Measurements from ENCODE around the gene UCP3.

DNA sequence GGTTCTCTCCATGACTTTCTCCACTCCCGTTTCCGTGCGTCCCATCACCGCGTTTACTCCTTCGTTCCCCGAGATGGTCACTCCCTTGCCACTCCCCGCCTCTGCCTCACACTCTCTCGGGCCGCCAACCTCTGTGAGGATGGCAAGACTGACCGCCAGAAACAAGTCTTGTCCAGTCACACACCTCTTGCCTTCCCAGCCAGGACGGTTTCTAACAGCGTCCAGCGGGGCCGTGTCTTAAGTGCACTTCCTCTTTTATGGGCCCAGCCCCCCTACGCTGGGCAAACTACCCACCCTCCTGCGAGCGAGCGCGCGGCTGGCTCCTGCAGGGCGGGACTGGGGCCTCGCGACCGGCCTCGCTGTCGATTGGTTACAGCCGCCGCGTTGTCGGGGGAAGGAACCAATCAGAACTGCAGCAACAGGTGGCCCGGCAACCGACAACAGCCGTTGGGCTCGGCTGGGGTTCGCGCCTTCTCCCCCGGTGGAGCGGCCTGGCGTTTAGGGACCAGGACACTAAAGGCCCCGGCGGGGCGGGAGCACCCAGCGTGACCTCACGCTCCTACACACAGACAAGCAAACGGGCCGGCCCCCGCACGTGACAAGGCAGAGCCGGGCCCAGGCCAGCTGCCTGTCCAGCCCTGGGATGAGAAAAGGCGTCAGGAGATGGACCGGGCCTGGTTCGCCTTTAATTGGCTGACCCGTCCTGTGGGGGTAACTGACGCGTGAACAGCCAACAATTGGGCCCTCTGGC lies 25.7 kb downstream of the UCP3 start:
- TF ChIP-seq, protein P1, sequence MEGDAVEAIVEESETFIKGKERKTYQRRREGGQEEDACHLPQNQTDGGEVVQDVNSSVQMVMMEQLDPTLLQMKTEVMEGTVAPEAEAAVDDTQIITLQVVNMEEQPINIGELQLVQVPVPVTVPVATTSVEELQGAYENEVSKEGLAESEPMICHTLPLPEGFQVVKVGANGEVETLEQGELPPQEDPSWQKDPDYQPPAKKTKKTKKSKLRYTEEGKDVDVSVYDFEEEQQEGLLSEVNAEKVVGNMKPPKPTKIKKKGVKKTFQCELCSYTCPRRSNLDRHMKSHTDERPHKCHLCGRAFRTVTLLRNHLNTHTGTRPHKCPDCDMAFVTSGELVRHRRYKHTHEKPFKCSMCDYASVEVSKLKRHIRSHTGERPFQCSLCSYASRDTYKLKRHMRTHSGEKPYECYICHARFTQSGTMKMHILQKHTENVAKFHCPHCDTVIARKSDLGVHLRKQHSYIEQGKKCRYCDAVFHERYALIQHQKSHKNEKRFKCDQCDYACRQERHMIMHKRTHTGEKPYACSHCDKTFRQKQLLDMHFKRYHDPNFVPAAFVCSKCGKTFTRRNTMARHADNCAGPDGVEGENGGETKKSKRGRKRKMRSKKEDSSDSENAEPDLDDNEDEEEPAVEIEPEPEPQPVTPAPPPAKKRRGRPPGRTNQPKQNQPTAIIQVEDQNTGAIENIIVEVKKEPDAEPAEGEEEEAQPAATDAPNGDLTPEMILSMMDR (conservative IDR thresholded peaks at IDR 0.05; ENCODE audit: low read length) = no peak
- TF ChIP-seq EZH2phosphoT487 (IDR thresholded peaks at IDR 0.05; ENCODE audit: borderline replicate concordance, low read depth, low read length) = no peak
